Endothelial cell (in vitro differentiated cells): ENCODE data around the gene CDON. TPM values are rescaled to one million over a fixed set of nuclear protein-coding genes. Genes with fewer than 3 reads are reported as not detected.

ENCODE experiments used
- DNase-seq: peaks from one replicate; pipeline ENCODE4 v3.0.0; 2021; ENCODE audit warnings: low spot score
- H3K27ac Mint-ChIP-seq: one replicate; pipeline ENCODE4 v1.8.0; 2021; ENCODE audit warnings: mixed read lengths, inconsistent platforms; ENCODE audit not compliant: unreplicated experiment
- H3K27me3 Mint-ChIP-seq: one replicate; pipeline ENCODE4 v1.8.0; 2021; ENCODE audit warnings: mild to moderate bottlenecking, moderate library complexity, mixed read lengths, inconsistent platforms; ENCODE audit not compliant: unreplicated experiment
- H3K36me3 Mint-ChIP-seq: one replicate; pipeline ENCODE4 v1.8.0; 2021; ENCODE audit warnings: mild to moderate bottlenecking, low read depth, mixed read lengths, inconsistent platforms; ENCODE audit not compliant: unreplicated experiment
- H3K4me1 Mint-ChIP-seq: one replicate; pipeline ENCODE4 v1.8.0; 2021; ENCODE audit warnings: mild to moderate bottlenecking, mixed read lengths, inconsistent platforms; ENCODE audit not compliant: unreplicated experiment
- H3K4me3 Mint-ChIP-seq: one replicate; pipeline ENCODE4 v1.8.0; 2021; ENCODE audit warnings: mild to moderate bottlenecking, mixed read lengths, inconsistent platforms; ENCODE audit not compliant: unreplicated experiment
- H3K9me3 Mint-ChIP-seq: one replicate; pipeline ENCODE4 v1.8.0; 2021; ENCODE audit warnings: mixed read lengths, inconsistent platforms; ENCODE audit not compliant: unreplicated experiment
- total RNA-seq: library from RNA; stranded (reverse); fragmentation: NEBNext Ultra II Directional; extraction: Animal tissue kit (Norgen Biotek cat#: 25700); gene quantifications from one replicate; pipeline ENCODE4 v1.2.1, GENCODE V29; 2021; ENCODE audit not compliant: unreplicated experiment
- TF ChIP-seq, protein P1 (sequence below): fragments of 200-600 bp; sonication (generic); IDR thresholded peaks from one replicate; pipeline ENCODE4 v1.5.0; 2021; ENCODE audit warnings: antibody characterized with exemption; ENCODE audit not compliant: unreplicated experiment

CDON gene
- total RNA-seq, 1 donor from 2014 or later: 25.2 TPM

- Mint-ChIP-seq H3K36me3 (no peaks in the 10 kb centered on the region), H3K4me1 (peaks cover 17% of the 10 kb centered on the region), H3K27me3 (no peaks in the 10 kb centered on the region), H3K4me3 (no peak overlapping the region), H3K9me3 (no peaks in the 10 kb centered on the region), H3K27ac (no peak overlapping the region)
- TF ChIP-seq, protein P1, sequence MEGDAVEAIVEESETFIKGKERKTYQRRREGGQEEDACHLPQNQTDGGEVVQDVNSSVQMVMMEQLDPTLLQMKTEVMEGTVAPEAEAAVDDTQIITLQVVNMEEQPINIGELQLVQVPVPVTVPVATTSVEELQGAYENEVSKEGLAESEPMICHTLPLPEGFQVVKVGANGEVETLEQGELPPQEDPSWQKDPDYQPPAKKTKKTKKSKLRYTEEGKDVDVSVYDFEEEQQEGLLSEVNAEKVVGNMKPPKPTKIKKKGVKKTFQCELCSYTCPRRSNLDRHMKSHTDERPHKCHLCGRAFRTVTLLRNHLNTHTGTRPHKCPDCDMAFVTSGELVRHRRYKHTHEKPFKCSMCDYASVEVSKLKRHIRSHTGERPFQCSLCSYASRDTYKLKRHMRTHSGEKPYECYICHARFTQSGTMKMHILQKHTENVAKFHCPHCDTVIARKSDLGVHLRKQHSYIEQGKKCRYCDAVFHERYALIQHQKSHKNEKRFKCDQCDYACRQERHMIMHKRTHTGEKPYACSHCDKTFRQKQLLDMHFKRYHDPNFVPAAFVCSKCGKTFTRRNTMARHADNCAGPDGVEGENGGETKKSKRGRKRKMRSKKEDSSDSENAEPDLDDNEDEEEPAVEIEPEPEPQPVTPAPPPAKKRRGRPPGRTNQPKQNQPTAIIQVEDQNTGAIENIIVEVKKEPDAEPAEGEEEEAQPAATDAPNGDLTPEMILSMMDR: no peak
- no peak for DNase-seq
Measured at GRCh38 chr11:126049159-126049558, 13.5 kb downstream of the CDON start.

GRCh38 chr11:126048197-126048596 is 14.5 kb downstream of the CDON start:
- H3K4me1 Mint-ChIP-seq: peaks cover 17% of the 10 kb centered on the region
- H3K4me3 Mint-ChIP-seq: no peak overlapping the region
- no peaks in the 10 kb centered on the region for H3K27me3 Mint-ChIP-seq
- TF ChIP-seq, protein P1: no peak
- H3K36me3 Mint-ChIP-seq: no peaks in the 10 kb centered on the region
- H3K9me3 Mint-ChIP-seq: no peaks in the 10 kb centered on the region
- DNase-seq: no peak
- H3K27ac Mint-ChIP-seq: no peak overlapping the region

DNA sequence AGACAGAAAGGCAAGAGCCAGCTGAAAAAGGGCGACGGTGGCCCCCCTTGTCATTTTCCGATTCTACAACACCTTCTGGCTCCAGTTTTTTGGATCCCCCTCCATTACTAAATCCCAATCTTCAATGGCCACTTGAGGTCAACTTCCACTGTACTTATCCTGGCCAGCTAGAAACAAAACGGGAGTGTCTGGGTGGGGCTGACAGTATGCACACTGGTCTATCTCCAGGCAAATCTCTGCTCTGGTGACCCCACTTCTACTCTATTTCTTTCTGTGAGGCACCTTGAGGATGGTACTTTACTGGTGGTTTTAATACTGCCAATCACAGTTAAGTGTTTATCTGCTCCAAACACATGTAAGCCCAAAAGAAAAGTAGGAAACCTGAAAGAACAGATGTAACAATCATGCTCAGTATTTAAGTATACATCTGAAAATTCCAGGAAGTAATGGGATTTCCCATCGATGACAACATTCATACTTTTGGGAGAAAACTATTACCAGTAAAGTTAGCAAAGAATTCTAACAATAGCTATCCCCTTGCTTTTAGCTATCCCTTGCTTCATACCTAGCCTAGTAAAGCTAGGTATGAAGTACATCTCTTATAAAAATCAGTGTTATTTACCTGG is 16.0 kb downstream of the CDON start:
- TF ChIP-seq, protein P1: no peak
- Mint-ChIP-seq H3K27ac (peak overlapping the region; percentile 89), H3K36me3 (no peaks in the 10 kb centered on the region), H3K4me3 (no peak overlapping the region), H3K4me1 (peaks cover 17% of the 10 kb centered on the region), H3K9me3 (no peaks in the 10 kb centered on the region), H3K27me3 (no peaks in the 10 kb centered on the region)
- DNase-seq: no peak

DNA sequence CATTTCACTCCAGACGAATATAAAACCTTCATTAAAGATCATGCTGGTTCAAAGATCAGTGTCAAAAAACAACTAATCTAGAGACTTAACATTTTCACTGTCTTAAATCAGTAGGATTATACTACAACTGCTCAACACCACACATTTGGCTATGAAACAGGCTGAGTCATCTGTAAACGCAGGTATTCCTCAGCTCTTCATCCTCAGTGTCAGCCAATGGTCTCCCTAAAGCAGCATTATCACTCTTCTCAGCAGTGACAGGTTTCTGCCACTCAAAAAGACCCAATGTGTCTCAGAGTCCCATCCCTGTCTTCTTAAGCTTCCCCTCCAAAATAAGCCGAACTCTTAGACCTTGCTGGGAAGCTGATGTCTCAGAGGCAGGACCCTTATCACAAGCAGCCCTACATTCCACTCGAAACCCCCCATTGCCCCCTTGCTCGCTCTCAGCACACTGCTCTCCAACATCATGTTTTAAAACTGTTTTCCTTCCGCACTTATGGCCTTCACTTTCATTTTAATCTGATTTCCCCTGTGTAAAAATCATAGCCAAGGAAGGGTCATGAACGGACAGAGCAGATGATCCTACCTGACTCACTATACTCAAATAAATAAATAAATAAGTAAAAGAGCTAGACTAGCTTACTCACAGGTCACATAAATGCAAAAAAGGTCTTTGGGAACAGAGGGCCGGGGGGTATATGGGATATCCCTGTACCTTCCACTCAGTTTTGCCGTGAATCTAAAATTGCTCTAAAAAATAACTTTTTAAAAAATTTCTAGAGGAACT is 23.0 kb downstream of the CDON start:
- Mint-ChIP-seq H3K36me3 (no peaks in the 10 kb centered on the region), H3K9me3 (no peaks in the 10 kb centered on the region), H3K4me3 (no peak overlapping the region), H3K4me1 (peaks cover 10% of the 10 kb centered on the region), H3K27ac (no peak overlapping the region), H3K27me3 (no peaks in the 10 kb centered on the region)
- TF ChIP-seq, protein P1: no peak
- no peak for DNase-seq

DNA sequence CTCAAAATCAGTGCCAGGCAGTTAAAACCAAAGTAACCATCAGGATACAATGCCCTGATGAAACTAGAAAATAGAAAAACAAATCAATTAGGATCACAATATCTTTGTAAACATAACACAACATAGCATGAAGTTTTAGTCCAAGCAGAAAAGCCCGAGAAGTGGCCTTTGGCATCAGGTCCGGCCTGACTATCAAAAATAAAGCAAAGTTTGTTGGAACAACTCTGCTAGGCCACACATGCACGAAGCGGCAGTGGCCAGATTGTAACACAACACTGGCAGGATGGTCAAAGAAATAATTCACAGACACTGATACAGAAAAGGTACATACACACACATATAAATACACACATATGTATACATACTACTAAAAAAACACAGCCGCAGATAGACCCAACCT is 26.9 kb downstream of the CDON start:
- no peak overlapping the region for H3K27ac Mint-ChIP-seq
- H3K27me3 Mint-ChIP-seq: peaks cover 2% of the 10 kb centered on the region
- peaks cover 45% of the 10 kb centered on the region for H3K4me1 Mint-ChIP-seq

More for the DNA sequence above, 26.9 kb downstream of the CDON start:
- no peak for DNase-seq
- Mint-ChIP-seq H3K9me3 (no peaks in the 10 kb centered on the region), H3K36me3 (peaks cover 5% of the 10 kb centered on the region), H3K4me3 (no peak overlapping the region)
- TF ChIP-seq, protein P1: no peak
